Measurements from ENCODE around the gene AMT. TPM values are rescaled to one million over a fixed set of nuclear protein-coding genes. Genes with fewer than 3 reads are reported as not detected.
A peak's percentile ranks its signal among the peaks of the same experiment; 100 is the strongest.

AMT gene
- total and polyA plus RNA-seq, 4 donors, result 3.8 to 12.4 (median 8.8) TPM

DNA sequence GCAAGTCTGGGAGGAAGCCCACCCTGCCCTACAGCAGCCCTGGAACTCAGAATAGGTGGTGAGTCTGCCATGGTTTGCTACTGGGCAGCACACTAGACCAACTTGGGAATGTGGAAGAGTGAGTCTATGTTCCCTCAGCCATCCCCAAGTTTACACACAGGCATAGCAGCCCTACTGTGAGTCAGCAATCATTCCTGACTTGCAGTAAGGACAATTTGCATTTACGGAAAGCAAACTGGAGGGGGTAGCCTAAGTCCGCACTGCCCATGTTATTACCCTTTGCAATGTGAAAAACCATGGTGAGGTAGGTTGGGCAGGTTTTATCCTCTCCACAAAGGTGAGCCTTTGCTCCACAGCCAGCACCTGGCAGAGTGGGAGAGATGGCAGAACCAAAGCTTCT lies 5.4 kb downstream of the AMT start:
- Histone ChIP-seq H3K4me3 (no peak overlapping the region), H3K9ac (ENCODE audit: insufficient read depth in 1 of 2, low read length in 2 of 2) (no peak overlapping the region), H3K36me3 (ENCODE audit: control insufficient read depth in 4 of 4, insufficient read depth in 4 of 4, low read length in 4 of 4) (peaks cover 0 to 18% (median 7%) of the 10 kb centered on the region in 4 donors), H3K9me3 (ENCODE audit: control insufficient read depth in 4 of 4, insufficient read depth in 3 of 4, low read length in 3 of 4) (no peaks in the 10 kb centered on the region), H3K27ac (ENCODE audit: low read depth in 1 of 2, low read length in 1 of 2) (peak overlapping the region; percentile 4 to 67), H3K27me3 (ENCODE audit: control insufficient read depth in 3 of 3, insufficient read depth in 3 of 3, low read length in 2 of 3) (no peaks in the 10 kb centered on the region), H3K4me1 (ENCODE audit: control insufficient read depth in 5 of 5, insufficient read depth in 5 of 5, low read length in 5 of 5) (peaks cover 7 to 21% (median 16%) of the 10 kb centered on the region in 5 donors)
- TF ChIP-seq CTCF (IDR thresholded peaks at IDR 0.05; ENCODE audit: control extremely low read depth, extremely low read depth), result no peak
- no peak for ATAC-seq (ENCODE audit: insufficient read depth, low FRiP score)
- 96 to 97% methylated on average over 2 of the region's 2 CpGs for WGBS, 2 donors
- DNase-seq, result no peak

- peak in 2 of 3 donors; percentile 22 to 38 for DNase-seq
These were observed 6.2 kb downstream of the AMT start for GRCh38 chr3:49415931-49416601.

DNA sequence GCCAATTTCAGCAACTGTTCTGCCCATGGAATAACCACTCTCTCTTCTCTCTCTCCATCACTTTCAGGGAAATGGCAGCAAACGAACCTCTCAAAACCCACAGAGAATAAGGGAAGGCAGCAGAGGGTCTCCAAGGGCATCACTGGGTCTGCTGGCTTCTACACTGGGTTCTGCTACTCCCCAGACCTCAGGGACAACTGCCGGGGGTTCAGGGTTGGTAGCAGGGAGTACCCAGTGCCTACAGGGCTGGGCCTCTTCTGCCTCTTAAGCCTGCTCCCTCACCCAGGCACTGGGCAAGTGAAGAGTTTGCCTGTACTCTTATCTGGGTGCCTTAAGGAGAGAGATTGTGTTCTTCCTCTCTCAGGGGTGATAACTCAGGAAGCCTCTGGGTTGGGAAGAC lies 7.5 kb downstream of the AMT start:
- Histone ChIP-seq H3K9ac (ENCODE audit: insufficient read depth in 1 of 2, low read length in 2 of 2) (no peak overlapping the region), H3K4me3 (no peak overlapping the region), H3K9me3 (ENCODE audit: control insufficient read depth in 4 of 4, insufficient read depth in 3 of 4, low read length in 3 of 4) (no peaks in the 10 kb centered on the region), H3K27ac (ENCODE audit: low read depth in 1 of 2, low read length in 1 of 2) (no peak overlapping the region), H3K4me1 (ENCODE audit: control insufficient read depth in 5 of 5, insufficient read depth in 5 of 5, low read length in 5 of 5) (peaks cover 13 to 24% (median 20%) of the 10 kb centered on the region in 5 donors), H3K36me3 (ENCODE audit: control insufficient read depth in 4 of 4, insufficient read depth in 4 of 4, low read length in 4 of 4) (peaks cover 0 to 17% (median 9%) of the 10 kb centered on the region in 4 donors), H3K27me3 (ENCODE audit: control insufficient read depth in 3 of 3, insufficient read depth in 3 of 3, low read length in 2 of 3) (no peaks in the 10 kb centered on the region)
- 95% methylated on average over 2 of the region's 2 CpGs for WGBS, 2 donors
- ATAC-seq (ENCODE audit: insufficient read depth, low FRiP score) (no peak), DNase-seq (no peak)
- TF ChIP-seq CTCF (IDR thresholded peaks at IDR 0.05; ENCODE audit: control extremely low read depth, extremely low read depth), result no peak

More at GRCh38 chr3:49415931-49416601, 6.2 kb downstream of the AMT start:
- Histone ChIP-seq H3K27ac (ENCODE audit: low read depth in 1 of 2, low read length in 1 of 2) (peak overlapping the region in 1 of 2 donors; percentile 57), H3K9ac (ENCODE audit: insufficient read depth in 1 of 2, low read length in 2 of 2) (no peak overlapping the region), H3K9me3 (ENCODE audit: control insufficient read depth in 4 of 4, insufficient read depth in 3 of 4, low read length in 3 of 4) (no peaks in the 10 kb centered on the region), H3K4me1 (ENCODE audit: control insufficient read depth in 5 of 5, insufficient read depth in 5 of 5, low read length in 5 of 5) (peaks cover 7 to 21% (median 13%) of the 10 kb centered on the region in 5 donors), H3K27me3 (ENCODE audit: control insufficient read depth in 3 of 3, insufficient read depth in 3 of 3, low read length in 2 of 3) (no peaks in the 10 kb centered on the region), H3K36me3 (ENCODE audit: control insufficient read depth in 4 of 4, insufficient read depth in 4 of 4, low read length in 4 of 4) (peaks cover 0 to 18% (median 9%) of the 10 kb centered on the region in 4 donors), H3K4me3 (no peak overlapping the region)
- no peak for ATAC-seq (ENCODE audit: insufficient read depth, low FRiP score)
- no peak for TF ChIP-seq CTCF (IDR thresholded peaks at IDR 0.05; ENCODE audit: control extremely low read depth, extremely low read depth)
- WGBS, 2 donors, result 14 to 36% methylated on average over 4 of the region's 4 CpGs
